Caco-2 (cell line): ENCODE results near the gene STT3B. TPM values are rescaled to one million over a fixed set of nuclear protein-coding genes. Genes with fewer than 3 reads are reported as not detected.

Experiments
- BruUV-seq: library from RNA; stranded (reverse); fragments of 400-500 nt; replicated peaks from 2 replicates; lab custom pipeline; 2021; lab: Mats Ljungman, UMichigan
- CTCF ChIA-PET: fragments of 300-600 bp; sonication (Branson Sonifier 250); formaldehyde crosslinking; loops from one replicate; lab custom pipeline; 2022; ENCODE audit warnings: antibody characterized with exemption; lab: Charles Lee
- POLR2A ChIA-PET: fragments of 300-600 bp; sonication (Branson Sonifier 250); formaldehyde crosslinking; loops from one replicate; lab custom pipeline; 2022; ENCODE audit warnings: antibody characterized with exemption; lab: Charles Lee
- DNase-seq, 2 experiments: peaks; one replicate each; pipeline versions ENCODE4 v3.0.0 to v3.0.0-alpha.2; 2020 to 2022
- H3K27me3 ChIP-seq: replicated peaks from 2 replicates; pipeline ENCODE4 v1.6.0; 2011; ENCODE audit warnings: low read length; ENCODE audit not compliant: control insufficient read depth, insufficient read depth
- H3K36me3 ChIP-seq: 2 replicates; pipeline ENCODE4 v1.5.1; 2011; ENCODE audit warnings: low read length; ENCODE audit not compliant: control insufficient read depth, insufficient read depth
- H3K4me1 ChIP-seq: fragments of 250-450 bp; sonication (Bioruptor Pico); 2 replicates; pipeline ENCODE4 v1.5.1; 2020; ENCODE audit warnings: mild to moderate bottlenecking
- H3K4me3 ChIP-seq: 2 replicates; pipeline ENCODE4 v1.5.1; 2011; ENCODE audit warnings: low read depth, mild to moderate bottlenecking, control low read depth, low read length
- H3K9me3 ChIP-seq: fragments of 250-450 bp; sonication (Bioruptor Pico); 2 replicates; pipeline ENCODE4 v1.5.1; 2020; ENCODE audit warnings: mild to moderate bottlenecking, moderate library complexity
- H3K27ac Mint-ChIP-seq: one replicate; pipeline ENCODE4 v1.8.0; 2022; ENCODE audit warnings: mixed read lengths; ENCODE audit not compliant: unreplicated experiment
- H3K27me3 Mint-ChIP-seq: one replicate; pipeline ENCODE4 v1.8.0; 2022; ENCODE audit warnings: mixed read lengths; ENCODE audit not compliant: insufficient read depth, unreplicated experiment
- H3K36me3 Mint-ChIP-seq: one replicate; pipeline ENCODE4 v1.8.0; 2022; ENCODE audit warnings: mild to moderate bottlenecking, mixed read lengths; ENCODE audit not compliant: insufficient read depth, unreplicated experiment
- H3K4me1 Mint-ChIP-seq: one replicate; pipeline ENCODE4 v1.8.0; 2022; ENCODE audit warnings: low read depth, mixed read lengths; ENCODE audit not compliant: unreplicated experiment
- H3K4me3 Mint-ChIP-seq: one replicate; pipeline ENCODE4 v1.8.0; 2022; ENCODE audit warnings: mild to moderate bottlenecking, moderate library complexity, mixed read lengths; ENCODE audit not compliant: unreplicated experiment
- H3K9me3 Mint-ChIP-seq: one replicate; pipeline ENCODE4 v1.8.0; 2022; ENCODE audit warnings: mixed read lengths; ENCODE audit not compliant: unreplicated experiment
- CTCF ChIP-seq, 2 experiments: fragments of 200-600 bp in 1 of 2; IDR thresholded peaks; 1 replicate in 1 of 2; 2 replicates in 1 of 2; pipeline versions ENCODE4 v1.5.1 to v1.8.0; 2011 to 2022; ENCODE audit warnings: antibody characterized with exemption in 1 of 2, control low read depth in 1 of 2, inconsistent platforms in 1 of 2, low read depth in 1 of 2, low read length in 1 of 2, mild to moderate bottlenecking in 1 of 2, moderate library complexity in 1 of 2; ENCODE audit not compliant: insufficient read depth in 1 of 2, severe bottlenecking in 1 of 2, unreplicated experiment in 1 of 2
- intact Hi-C: fragments of 100-400 bp; cut with micrococcal nuclease; formaldehyde crosslinking; loops from one replicate; pipeline ENCODE4 v1.10.0; 2022; ENCODE audit not compliant: unreplicated experiment
- total RNA-seq: library from RNA; stranded (reverse); gene quantifications from 2 replicates; pipeline ENCODE4 v1.2.3, GENCODE V29; 2022

Gene STT3B
- total RNA-seq, 1 experiment from 2014 or later, result 162 TPM

DNA sequence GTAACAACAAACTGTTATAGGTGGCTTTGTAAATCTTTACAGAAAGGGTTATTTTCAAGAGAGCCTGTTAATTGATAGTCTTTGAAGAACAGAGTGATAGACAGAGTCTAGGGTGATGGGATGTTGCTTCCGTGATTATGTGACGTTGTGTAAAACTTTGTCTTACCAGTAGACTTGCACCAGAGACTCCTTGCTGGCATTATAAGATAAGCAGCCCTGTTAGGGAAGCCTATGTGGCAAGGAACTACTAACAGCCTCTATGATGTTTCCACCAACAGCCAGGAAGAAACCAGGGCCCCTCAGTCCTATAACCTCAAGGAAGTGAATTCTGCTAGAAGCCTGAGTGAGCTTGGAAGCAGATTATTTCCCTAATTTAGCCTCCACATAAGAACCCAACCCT lies 18.9 kb downstream of the STT3B start:
- ChIA-PET CTCF (interaction anchor here (0.6 kb wide), 1 partner anchor 202 kb away, joined by 4 read pairs; no protein-coding TSS in a partner anchor), POLR2A (no interaction called here)
- H3K4me1 Mint-ChIP-seq, result peaks cover 11% of the 10 kb centered on the region
- no peak overlapping the region for H3K4me3 Mint-ChIP-seq
- H3K36me3 Mint-ChIP-seq, result peaks cover 16% of the 10 kb centered on the region
- no peak for TF ChIP-seq CTCF (IDR thresholded peaks at IDR 0.05; ENCODE audit: insufficient read depth in 1 of 2, low read depth in 1 of 2, low read length in 1 of 2, severe bottlenecking in 1 of 2, unreplicated experiment in 1 of 2)
- Histone ChIP-seq H3K9me3 (no peaks in the 10 kb centered on the region), H3K36me3 (no peaks in the 10 kb centered on the region), H3K4me3 (no peak overlapping the region), H3K27me3 (no peaks in the 10 kb centered on the region), H3K4me1 (peaks cover 5% of the 10 kb centered on the region; the same call in 1 of the 2 replicates)
- DNase-seq, result no peak
- H3K9me3 Mint-ChIP-seq, result no peaks in the 10 kb centered on the region
- BruUV-seq, result no TSS peak
- no peak overlapping the region for H3K27ac Mint-ChIP-seq
- intact Hi-C loops, result no loop called here
- H3K27me3 Mint-ChIP-seq, result no peaks in the 10 kb centered on the region

GRCh38 chr3:31552103-31552502 lies 19.4 kb downstream of the STT3B start:
- H3K4me3 Mint-ChIP-seq, result no peak overlapping the region
- no peaks in the 10 kb centered on the region for H3K27me3 Mint-ChIP-seq
- peaks cover 15% of the 10 kb centered on the region for H3K36me3 Mint-ChIP-seq
- BruUV-seq, result no TSS peak
- peaks cover 5% of the 10 kb centered on the region; the same call in 1 of the 2 replicates for H3K4me1 ChIP-seq
- H3K9me3 ChIP-seq, result no peaks in the 10 kb centered on the region
- no peaks in the 10 kb centered on the region for H3K36me3 ChIP-seq
- TF ChIP-seq CTCF (IDR thresholded peaks at IDR 0.05; ENCODE audit: insufficient read depth in 1 of 2, low read depth in 1 of 2, low read length in 1 of 2, severe bottlenecking in 1 of 2, unreplicated experiment in 1 of 2), result no peak
- intact Hi-C loops, result no loop called here
- DNase-seq, result no peak
- no peaks in the 10 kb centered on the region for H3K27me3 ChIP-seq
- peaks cover 11% of the 10 kb centered on the region for H3K4me1 Mint-ChIP-seq
- H3K4me3 ChIP-seq, result no peak overlapping the region
- H3K9me3 Mint-ChIP-seq, result no peaks in the 10 kb centered on the region
- ChIA-PET POLR2A (no interaction called here), CTCF (no interaction called here)
- H3K27ac Mint-ChIP-seq, result no peak overlapping the region

DNA sequence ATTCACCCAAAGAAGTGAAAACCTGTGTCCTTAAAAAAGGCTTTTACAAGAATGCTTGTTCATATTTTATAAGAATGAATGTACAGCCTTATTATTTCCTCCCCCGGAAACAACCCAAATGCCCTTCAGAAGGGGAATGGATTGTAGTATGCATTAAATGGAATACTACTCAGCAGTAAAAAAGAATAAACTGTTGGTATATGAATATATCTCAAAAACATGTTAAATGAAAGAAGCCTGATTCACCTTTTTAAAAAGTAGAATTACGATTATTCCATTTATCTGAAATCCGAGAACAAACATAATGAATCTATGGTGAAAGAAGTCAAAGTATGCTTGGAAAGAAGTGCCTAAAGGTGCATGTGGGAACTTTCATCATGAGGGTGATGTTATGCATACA lies 20.5 kb downstream of the STT3B start:
- Mint-ChIP-seq H3K9me3 (no peaks in the 10 kb centered on the region), H3K27ac (no peak overlapping the region), H3K4me1 (peaks cover 11% of the 10 kb centered on the region), H3K4me3 (no peak overlapping the region), H3K36me3 (peaks cover 10% of the 10 kb centered on the region), H3K27me3 (no peaks in the 10 kb centered on the region)
- BruUV-seq, result no TSS peak
- Histone ChIP-seq H3K27me3 (no peaks in the 10 kb centered on the region), H3K4me3 (no peak overlapping the region), H3K36me3 (no peaks in the 10 kb centered on the region), H3K4me1 (no peaks in the 10 kb centered on the region), H3K9me3 (no peaks in the 10 kb centered on the region)
- TF ChIP-seq CTCF (IDR thresholded peaks at IDR 0.05; ENCODE audit: insufficient read depth in 1 of 2, low read depth in 1 of 2, low read length in 1 of 2, severe bottlenecking in 1 of 2, unreplicated experiment in 1 of 2), result no peak
- ChIA-PET CTCF (no interaction called here), POLR2A (no interaction called here)
- no peak for DNase-seq
- intact Hi-C loops, result no loop called here
